HepG2 (cell line): Measurements from ENCODE around the gene PPP2R1B. TPM values are rescaled to one million over a fixed set of nuclear protein-coding genes. Genes with fewer than 3 reads are reported as not detected.
A peak's percentile ranks its signal among the peaks of the same experiment; 100 is the strongest.

Source experiments
- CREB3 ChIP-seq: sonication (generic); formaldehyde crosslinking; IDR thresholded peaks from 2 replicates; pipeline ENCODE4 v1.5.0; 2020; ENCODE audit warnings: missing genetic modification reagents
- EHMT2 ChIP-seq: fragments of 200-600 bp; sonication (generic); IDR thresholded peaks from 2 replicates; pipeline ENCODE4 v1.7.0; 2017; ENCODE audit warnings: antibody characterized with exemption, low read depth, low read length, borderline replicate concordance
- HNF1B ChIP-seq: sonication (generic); formaldehyde crosslinking; IDR thresholded peaks from 2 replicates; pipeline ENCODE4 v1.5.1; 2020; ENCODE audit warnings: mild to moderate bottlenecking, moderate library complexity, missing genetic modification reagents
- NBN ChIP-seq: fragments of 450-650 bp; conservative IDR thresholded peaks from 2 replicates; pipeline ENCODE4 v1.6.1; 2017
- NCOA1 ChIP-seq: sonication (generic); formaldehyde crosslinking; IDR thresholded peaks from 2 replicates; pipeline ENCODE4 v1.9.0; 2021; ENCODE audit warnings: missing genetic modification reagents
- NCOA2 ChIP-seq: sonication (generic); formaldehyde crosslinking; IDR thresholded peaks from 2 replicates; pipeline ENCODE4 v1.8.0; 2022; ENCODE audit warnings: inconsistent platforms
- PITX1 ChIP-seq: sonication (generic); formaldehyde crosslinking; IDR thresholded peaks from 2 replicates; pipeline ENCODE4 v1.5.1; 2020; ENCODE audit warnings: mild to moderate bottlenecking, missing genetic modification reagents
- RXRB ChIP-seq: IDR thresholded peaks from 2 replicates; pipeline ENCODE4 v1.6.1; 2016; ENCODE audit warnings: borderline replicate concordance, missing genetic modification reagents, missing compliant biosample characterization
- SKIL ChIP-seq: sonication (generic); formaldehyde crosslinking; IDR thresholded peaks from 2 replicates; pipeline ENCODE4 v1.8.0; 2022; ENCODE audit warnings: missing genetic modification reagents, mild to moderate bottlenecking, moderate library complexity, borderline replicate concordance
- SOX13 ChIP-seq, 3 experiments: fragments of 450-650 bp in 1 of 3; sonication (generic) in 1 of 3; formaldehyde crosslinking in 1 of 3; IDR thresholded peaks in 2 of 3; conservative IDR thresholded peaks in 1 of 3; 2 replicates each; pipeline versions ENCODE4 v1.5.0 to v1.6.1; 2016 to 2020; ENCODE audit warnings: antibody characterized with exemption in 1 of 3, mild to moderate bottlenecking in 1 of 3, missing compliant biosample characterization in 1 of 3, missing genetic modification reagents in 1 of 3, moderate library complexity in 1 of 3
- TBX2 ChIP-seq: sonication (generic); formaldehyde crosslinking; IDR thresholded peaks from 2 replicates; pipeline ENCODE4 v1.5.0; 2020; ENCODE audit warnings: missing genetic modification reagents, mild to moderate bottlenecking, borderline replicate concordance
- TGIF2 ChIP-seq: IDR thresholded peaks from 2 replicates; pipeline ENCODE4 v1.6.1; 2016; ENCODE audit warnings: control low read depth, missing compliant biosample characterization
- THRA ChIP-seq: sonication (generic); formaldehyde crosslinking; IDR thresholded peaks from 2 replicates; pipeline ENCODE4 v1.4.0; 2020; ENCODE audit warnings: missing genetic modification reagents, borderline replicate concordance
- ZFAT ChIP-seq: sonication (generic); formaldehyde crosslinking; conservative IDR thresholded peaks from 2 replicates; pipeline ENCODE4 v1.8.1; 2023; ENCODE audit warnings: missing genetic modification reagents, inconsistent platforms
- ZFX ChIP-seq: sonication (generic); formaldehyde crosslinking; IDR thresholded peaks from 2 replicates; pipeline ENCODE4 v1.4.0; 2020; ENCODE audit warnings: mild to moderate bottlenecking, low read depth, missing genetic modification reagents, moderate library complexity
- ZNF292 ChIP-seq: sonication (generic); formaldehyde crosslinking; IDR thresholded peaks from 2 replicates; pipeline ENCODE4 v1.8.1; 2022; ENCODE audit warnings: mild to moderate bottlenecking, low read depth, missing genetic modification reagents, borderline replicate concordance
- ZNF607 ChIP-seq: sonication (generic); formaldehyde crosslinking; IDR thresholded peaks from 2 replicates; pipeline ENCODE4 v1.5.1; 2020; ENCODE audit warnings: missing genetic modification reagents, mild to moderate bottlenecking, borderline replicate concordance
- ZNF660 ChIP-seq: sonication (generic); formaldehyde crosslinking; IDR thresholded peaks from 2 replicates; pipeline ENCODE4 v1.5.1; 2020; ENCODE audit warnings: mild to moderate bottlenecking, low read depth, missing genetic modification reagents, borderline replicate concordance
- ZNF672 ChIP-seq: sonication (generic); formaldehyde crosslinking; IDR thresholded peaks from 2 replicates; pipeline ENCODE4 v1.8.1; 2022; ENCODE audit warnings: missing genetic modification reagents
- ZNF790 ChIP-seq: sonication (generic); formaldehyde crosslinking; IDR thresholded peaks from 2 replicates; pipeline ENCODE4 v1.8.0; 2022; ENCODE audit warnings: missing genetic modification reagents, mild to moderate bottlenecking, borderline replicate concordance
- ZNF800 ChIP-seq: sonication (generic); formaldehyde crosslinking; IDR thresholded peaks from 2 replicates; pipeline ENCODE4 v1.4.0; 2020; ENCODE audit warnings: missing genetic modification reagents
- ZNF878 ChIP-seq: sonication (generic); formaldehyde crosslinking; IDR thresholded peaks from 2 replicates; pipeline ENCODE4 v1.8.1; 2023; ENCODE audit warnings: mild to moderate bottlenecking, missing genetic modification reagents, moderate library complexity
- polyA plus RNA-seq, 8 experiments: library from polyadenylated mRNA; depleted of rRNA in 3 of 8; stranded (reverse) in 7 of 8; unstranded in 1 of 8; fragments of >200 nt; fragmentation: Illumina TruSeq in 4 of 8; extraction: Trizol in 4 of 8; gene quantifications; 2 replicates each; pipeline versions ENCODE4 v1.2.1 to v1.2.3, GENCODE V29; 2011 to 2016; ENCODE audit warnings: low read depth in 4 of 8, missing spikeins in 1 of 8, mixed read lengths in 1 of 8; ENCODE audit not compliant: insufficient read depth in 1 of 8
- total RNA-seq, 5 experiments: library from RNA; depleted of rRNA; stranded (reverse); fragments of >200 nt; fragmentation: Illumina TruSeq; extraction: Trizol; gene quantifications; 2 replicates each; pipeline ENCODE4 v1.2.3, GENCODE V29; 2016; ENCODE audit warnings: low read depth in 1 of 5

PPP2R1B gene
- total and polyA plus RNA-seq, 2 of the 13 experiments (the other 11 are each of a cell fraction or from before 2014, with no cell fraction given): 22.1 to 56.8 TPM

GRCh38 chr11:111778047-111778558, 11.9 kb upstream of the PPP2R1B start (continued):
- TF ChIP-seq ZNF660 (CRISPR knock-in tag): no peak
- no peak for TF ChIP-seq NCOA1 (CRISPR knock-in tag)
- TF ChIP-seq ZNF292 (CRISPR knock-in tag): no peak
- TF ChIP-seq PITX1 (CRISPR knock-in tag): no peak
- TF ChIP-seq ZNF800 (CRISPR knock-in tag): no peak
- TF ChIP-seq RXRB (CRISPR knock-in tag): peak; percentile 53
- peak; percentile 53; the same call in 1 of the 2 replicates for TF ChIP-seq TBX2 (CRISPR knock-in tag)
- no peak for TF ChIP-seq EHMT2
- TF ChIP-seq ZNF672 (CRISPR knock-in tag): no peak
- no peak for TF ChIP-seq CREB3 (CRISPR knock-in tag)
- TF ChIP-seq HNF1B: peak; percentile 73
- TF ChIP-seq SKIL: 0 out of 2 replicates have a peak, but pooled peaks have one; percentile 22
- TF ChIP-seq ZNF607 (CRISPR knock-in tag): peak; percentile 20; the same call in 1 of the 2 replicates
- peak; percentile 73 for TF ChIP-seq ZFX (CRISPR knock-in tag)
- peak; percentile 48; the same call in 1 of the 2 replicates for TF ChIP-seq ZNF878 (CRISPR knock-in tag)
- TF ChIP-seq ZNF790: no peak
- TF ChIP-seq NCOA2: peak; percentile 35; the same call in 1 of the 2 replicates
- TF ChIP-seq ZFAT (CRISPR knock-in tag): no peak
- no peak for TF ChIP-seq SOX13 (IDR thresholded peaks at IDR 0.05)
- TF ChIP-seq SOX13 (CRISPR knock-in tag; conservative IDR thresholded peaks at IDR 0.05 in 1 of 2, IDR thresholded peaks at IDR 0.05 in 1 of 2): peak in 1 of 2 experiments; percentile 58; a peak in 2 of 4 replicates
- peak; percentile 69 for TF ChIP-seq THRA (CRISPR knock-in tag)
- TF ChIP-seq TGIF2: no peak
- no peak for TF ChIP-seq NBN
